ENCODE measurements around the gene RUNDC1. TPM values are rescaled to one million over a fixed set of nuclear protein-coding genes. Genes with fewer than 3 reads are reported as not detected.
"Not testable (repeated sequence)": the region's sequence is repeated elsewhere in the genome, so short reads cannot be mapped to it uniquely, and the experiment has no call there.

Gene RUNDC1
- total RNA-seq, 2 experiments from 2014 or later = 11.1 to 22.5 TPM

- intact Hi-C loops (cut with micrococcal nuclease; ENCODE audit: unreplicated experiment) = loop anchor here (5.0 kb wide), 2 partner anchors 62 to 167 kb away; partner anchors contain the start of gene PSME3
- H3K9me2 ChIP-seq (ENCODE audit: insufficient read depth, low read length) = no peaks in the 10 kb centered on the region
- H3K36me3 ChIP-seq (ENCODE audit: insufficient read depth, low read length) = peaks cover 69% of the 10 kb centered on the region
- H2AFZ ChIP-seq (ENCODE audit: low read length) = no peak overlapping the region
- H3K79me2 ChIP-seq (ENCODE audit: insufficient read depth, low read depth, low read length) = peaks cover 30% of the 10 kb centered on the region
- peak overlapping the region; percentile 95 for H3K4me3 ChIP-seq (ENCODE audit: low read depth, low read length, poor library complexity, severe bottlenecking)
- no peaks in the 10 kb centered on the region for H3K9me3 ChIP-seq (ENCODE audit: low read length)
- peak overlapping the region; percentile 63 for H3K27ac ChIP-seq (ENCODE audit: low read depth, low read length, poor library complexity, severe bottlenecking)
- CTCF ChIA-PET (ENCODE audit: unreplicated experiment) = no interaction called here
- POLR2A ChIA-PET = interaction anchor here (0.6 to 2.1 kb wide), 6 partner anchors 9 to 526 kb away, joined by 3 to 21 read pairs (median 3); partner anchors contain the start of gene PSME3
- TF ChIP-seq EZH2phosphoT487 (IDR thresholded peaks at IDR 0.05; ENCODE audit: borderline replicate concordance, low read depth, low read length) (no peak), CTCF (conservative IDR thresholded peaks at IDR 0.05; ENCODE audit: low read length) (no peak)
- H4K20me1 ChIP-seq (ENCODE audit: insufficient read depth, low read length) = peaks cover 14% of the 10 kb centered on the region; the same call in 1 of the 2 replicates
- no peak for DNase-seq (ENCODE audit: low spot score)
- peak overlapping the region; percentile 88 for H3K4me2 ChIP-seq (ENCODE audit: low read length)
- no TSS peak for BruUV-seq (replicated peaks)
- peaks cover 20% of the 10 kb centered on the region for H3K4me1 ChIP-seq (ENCODE audit: insufficient read depth, low read length, poor library complexity, severe bottlenecking)
Measured at GRCh38 chr17:42999003-42999525, 18.7 kb downstream of the RUNDC1 start.

GRCh38 chr17:43000894-43001293 is 20.5 kb downstream of the RUNDC1 start:
- H3K4me2 ChIP-seq (ENCODE audit: low read length); DNase-seq (ENCODE audit: low spot score); BruUV-seq (replicated peaks); POLR2A ChIA-PET; H3K9me3 ChIP-seq (ENCODE audit: low read length); H2AFZ ChIP-seq (ENCODE audit: low read length); H3K9me2 ChIP-seq (ENCODE audit: insufficient read depth, low read length); intact Hi-C loops (cut with micrococcal nuclease; ENCODE audit: unreplicated experiment); H3K4me3 ChIP-seq (ENCODE audit: low read depth, low read length, poor library complexity, severe bottlenecking); CTCF ChIA-PET (ENCODE audit: unreplicated experiment); H3K27ac ChIP-seq (ENCODE audit: low read depth, low read length, poor library complexity, severe bottlenecking): not testable (repeated sequence)
- Histone ChIP-seq H3K79me2 (ENCODE audit: insufficient read depth, low read depth, low read length) (peaks cover 30% of the 10 kb centered on the region), H3K36me3 (ENCODE audit: insufficient read depth, low read length) (peaks cover 73% of the 10 kb centered on the region), H4K20me1 (ENCODE audit: insufficient read depth, low read length) (peaks cover 14% of the 10 kb centered on the region; the same call in 1 of the 2 replicates), H3K4me1 (ENCODE audit: insufficient read depth, low read length, poor library complexity, severe bottlenecking) (peaks cover 20% of the 10 kb centered on the region)

GRCh38 chr17:43003542-43004172 is 23.3 kb downstream of the RUNDC1 start:
- BruUV-seq (replicated peaks) = no TSS peak
- Histone ChIP-seq H2AFZ (ENCODE audit: low read length) (no peak overlapping the region), H3K4me3 (ENCODE audit: low read depth, low read length, poor library complexity, severe bottlenecking) (no peak overlapping the region), H3K9me2 (ENCODE audit: insufficient read depth, low read length) (no peaks in the 10 kb centered on the region), H3K9me3 (ENCODE audit: low read length) (no peaks in the 10 kb centered on the region), H3K27ac (ENCODE audit: low read depth, low read length, poor library complexity, severe bottlenecking) (peak overlapping the region; percentile 9), H3K79me2 (ENCODE audit: insufficient read depth, low read depth, low read length) (peaks cover 26% of the 10 kb centered on the region), H3K4me1 (ENCODE audit: insufficient read depth, low read length, poor library complexity, severe bottlenecking) (peaks cover 21% of the 10 kb centered on the region), H3K36me3 (ENCODE audit: insufficient read depth, low read length) (peaks cover 73% of the 10 kb centered on the region), H4K20me1 (ENCODE audit: insufficient read depth, low read length) (peaks cover 14% of the 10 kb centered on the region; the same call in 1 of the 2 replicates), H3K4me2 (ENCODE audit: low read length) (no peak overlapping the region)
- TF ChIP-seq EZH2phosphoT487 (IDR thresholded peaks at IDR 0.05; ENCODE audit: borderline replicate concordance, low read depth, low read length) (no peak), CTCF (conservative IDR thresholded peaks at IDR 0.05; ENCODE audit: low read length) (no peak)
- DNase-seq (ENCODE audit: low spot score) = no peak
- intact Hi-C loops (cut with micrococcal nuclease; ENCODE audit: unreplicated experiment) = no loop called here
- ChIA-PET CTCF (ENCODE audit: unreplicated experiment) (no interaction called here), POLR2A (no interaction called here)

All from OCI-LY7 (cell line).